ENCODE measurements around the gene GALNT17. TPM values are rescaled to one million over a fixed set of nuclear protein-coding genes. Genes with fewer than 3 reads are reported as not detected.
A peak's percentile ranks its signal among the peaks of the same experiment; 100 is the strongest.
"Not testable (repeated sequence)": the region's sequence is repeated elsewhere in the genome, so short reads cannot be mapped to it uniquely, and the experiment has no call there.

GALNT17 gene
- total and polyA plus RNA-seq, 2 experiments from 2014 or later = 2.3 to 4.6 TPM

DNA sequence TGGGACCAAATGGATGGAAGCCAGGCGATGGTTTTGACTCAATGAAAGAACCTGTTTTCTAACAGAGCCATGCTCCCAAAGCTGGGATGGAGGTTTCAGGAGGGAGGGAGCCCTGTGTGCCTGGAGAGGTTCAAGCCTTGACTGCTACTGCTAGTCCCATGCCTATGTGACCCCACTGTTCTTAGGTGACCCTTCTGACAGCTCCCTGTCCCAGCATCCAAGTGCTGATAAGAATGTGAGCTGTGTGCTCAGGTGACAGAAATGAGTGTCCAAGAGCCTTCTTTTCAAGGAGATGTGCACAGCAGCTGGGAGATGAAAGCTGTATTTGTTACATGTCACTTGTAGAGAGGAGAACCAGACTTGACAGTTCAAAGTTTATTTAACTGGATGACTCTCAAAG, 595.4 kb downstream of the GALNT17 start:
- no peaks in the 10 kb centered on the region for H3K36me3 ChIP-seq
- TF ChIP-seq, protein P1, sequence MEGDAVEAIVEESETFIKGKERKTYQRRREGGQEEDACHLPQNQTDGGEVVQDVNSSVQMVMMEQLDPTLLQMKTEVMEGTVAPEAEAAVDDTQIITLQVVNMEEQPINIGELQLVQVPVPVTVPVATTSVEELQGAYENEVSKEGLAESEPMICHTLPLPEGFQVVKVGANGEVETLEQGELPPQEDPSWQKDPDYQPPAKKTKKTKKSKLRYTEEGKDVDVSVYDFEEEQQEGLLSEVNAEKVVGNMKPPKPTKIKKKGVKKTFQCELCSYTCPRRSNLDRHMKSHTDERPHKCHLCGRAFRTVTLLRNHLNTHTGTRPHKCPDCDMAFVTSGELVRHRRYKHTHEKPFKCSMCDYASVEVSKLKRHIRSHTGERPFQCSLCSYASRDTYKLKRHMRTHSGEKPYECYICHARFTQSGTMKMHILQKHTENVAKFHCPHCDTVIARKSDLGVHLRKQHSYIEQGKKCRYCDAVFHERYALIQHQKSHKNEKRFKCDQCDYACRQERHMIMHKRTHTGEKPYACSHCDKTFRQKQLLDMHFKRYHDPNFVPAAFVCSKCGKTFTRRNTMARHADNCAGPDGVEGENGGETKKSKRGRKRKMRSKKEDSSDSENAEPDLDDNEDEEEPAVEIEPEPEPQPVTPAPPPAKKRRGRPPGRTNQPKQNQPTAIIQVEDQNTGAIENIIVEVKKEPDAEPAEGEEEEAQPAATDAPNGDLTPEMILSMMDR (IDR thresholded peaks at IDR 0.05; ENCODE audit: low read depth, low read length) = no peak
- DNase-seq (ENCODE audit: low read depth in 1 of 2, low spot score in 1 of 2) = peak in 1 of 2 donors; percentile 24
- H3K27ac ChIP-seq = no peak overlapping the region
- no peaks in the 10 kb centered on the region for H3K9me3 ChIP-seq (ENCODE audit: low read depth)
- H3K4me1 ChIP-seq (ENCODE audit: low read depth) = no peaks in the 10 kb centered on the region
- H3K27me3 ChIP-seq = no peaks in the 10 kb centered on the region
- no peak overlapping the region for H3K4me3 ChIP-seq

DNA sequence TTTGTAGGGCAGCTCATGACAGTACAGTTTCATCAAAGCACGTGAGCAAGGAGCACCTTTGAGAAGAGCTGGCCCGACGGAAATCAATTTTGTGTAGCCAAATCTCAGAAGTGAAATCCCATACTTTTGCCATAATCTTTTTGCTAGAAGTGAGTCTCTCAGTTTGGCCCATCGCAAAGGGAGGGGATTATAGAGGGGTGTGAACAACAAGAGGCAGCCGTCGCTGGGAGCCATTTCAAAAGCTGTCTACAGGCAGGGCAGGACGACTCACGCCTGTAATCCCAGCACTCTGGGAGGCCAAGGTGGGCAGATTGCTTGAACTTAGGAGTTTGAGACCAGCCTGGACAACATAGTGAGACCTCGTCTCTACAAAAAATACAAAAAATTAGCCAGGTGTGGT, 599.8 kb downstream of the GALNT17 start:
- Histone ChIP-seq H3K4me3 (no peak overlapping the region), H3K4me1 (ENCODE audit: low read depth) (no peaks in the 10 kb centered on the region), H3K36me3 (no peaks in the 10 kb centered on the region), H3K27ac (no peak overlapping the region), H3K27me3 (no peaks in the 10 kb centered on the region), H3K9me3 (ENCODE audit: low read depth) (no peaks in the 10 kb centered on the region)
- no peak for DNase-seq (ENCODE audit: low read depth in 1 of 2, low spot score in 1 of 2)
- TF ChIP-seq, protein P1 (IDR thresholded peaks at IDR 0.05; ENCODE audit: low read depth, low read length) = no peak

DNA sequence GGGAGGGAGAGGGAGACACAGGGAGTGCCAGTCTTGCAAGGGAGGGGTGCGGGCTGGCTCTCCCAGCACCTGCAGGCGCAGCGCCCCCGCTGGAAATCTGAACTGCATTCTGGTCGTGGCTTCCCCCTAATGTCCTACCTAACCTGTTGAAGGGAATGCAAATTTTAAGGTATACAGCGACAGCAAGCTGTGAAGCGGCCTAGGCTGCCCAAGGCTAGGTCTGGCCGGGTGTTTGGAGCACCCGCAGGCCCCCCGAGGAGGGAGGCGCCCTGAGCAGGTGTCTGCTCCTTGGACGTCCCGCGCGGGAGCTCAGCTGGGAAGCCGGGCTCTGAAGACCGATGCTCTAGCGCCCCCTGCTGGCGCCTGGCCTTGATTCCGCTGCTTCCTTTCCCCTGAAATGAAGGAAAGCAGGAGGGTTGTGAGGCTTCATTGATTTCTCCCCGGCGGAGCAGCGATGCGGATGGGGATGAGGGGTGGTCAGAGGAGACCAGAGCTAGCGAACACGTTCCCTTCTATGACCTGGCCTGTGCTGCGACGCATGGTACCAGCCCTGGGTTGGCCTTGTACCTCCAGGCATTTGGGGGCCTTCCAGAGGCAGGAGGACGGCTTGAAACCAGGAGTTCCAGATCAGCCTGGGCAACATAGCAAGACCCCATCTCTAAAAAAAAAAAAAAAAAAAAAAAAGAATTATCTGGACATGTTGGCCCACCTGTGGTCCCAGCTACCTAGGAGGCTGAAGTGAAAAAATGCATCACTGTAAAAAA, 601.3 kb downstream of the GALNT17 start:
- Histone ChIP-seq H3K4me1 (ENCODE audit: low read depth) (no peaks in the 10 kb centered on the region), H3K36me3 (no peaks in the 10 kb centered on the region), H3K27me3 (no peaks in the 10 kb centered on the region), H3K27ac (no peak overlapping the region), H3K9me3 (ENCODE audit: low read depth) (no peaks in the 10 kb centered on the region), H3K4me3 (no peak overlapping the region)
- TF ChIP-seq, protein P1 (IDR thresholded peaks at IDR 0.05; ENCODE audit: low read depth, low read length) = peak; percentile 89
- peak; percentile 73 to 96 for DNase-seq (ENCODE audit: low read depth in 1 of 2, low spot score in 1 of 2)

- TF ChIP-seq, protein P1 (IDR thresholded peaks at IDR 0.05; ENCODE audit: low read depth, low read length) = peak; percentile 89
- Histone ChIP-seq H3K4me3 (no peak overlapping the region), H3K4me1 (ENCODE audit: low read depth) (no peaks in the 10 kb centered on the region), H3K9me3 (ENCODE audit: low read depth) (no peaks in the 10 kb centered on the region), H3K27ac (no peak overlapping the region), H3K36me3 (no peaks in the 10 kb centered on the region), H3K27me3 (no peaks in the 10 kb centered on the region)
- DNase-seq (ENCODE audit: low read depth in 1 of 2, low spot score in 1 of 2) = peak; percentile 71 to 86
Observed at GRCh38 chr7:71735961-71736556, 604.1 kb downstream of the GALNT17 start.

DNA sequence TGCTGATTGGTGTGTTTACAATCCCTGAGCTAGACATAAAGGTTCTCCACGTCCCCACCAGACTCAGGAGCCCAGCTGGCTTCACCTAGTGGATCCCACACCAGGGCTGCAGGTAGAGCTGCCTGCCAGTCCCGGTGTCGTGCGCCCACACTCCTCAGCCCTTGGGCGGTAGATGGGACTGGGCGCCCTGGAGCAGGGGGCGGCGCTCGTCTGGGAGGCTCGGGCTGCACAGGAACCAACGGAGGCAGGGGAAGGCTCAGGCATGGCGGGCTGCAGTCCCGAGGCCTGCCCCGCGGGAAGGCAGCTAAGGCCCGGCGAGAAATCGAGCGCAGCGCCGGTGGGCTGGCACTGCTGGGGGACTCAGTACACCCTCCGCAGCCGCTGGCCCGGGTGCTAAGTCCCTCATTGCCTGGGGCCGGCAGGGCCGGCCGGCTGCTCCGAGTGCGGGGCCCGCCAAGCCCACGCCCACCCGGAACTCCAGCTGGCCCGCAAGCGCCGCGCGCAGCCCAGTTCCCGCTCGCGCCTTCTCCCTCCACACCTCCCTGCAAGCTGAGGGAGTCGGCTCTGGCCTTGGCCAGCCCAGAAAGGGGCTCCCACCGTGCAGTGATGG, 606.1 kb downstream of the GALNT17 start:
- not testable (repeated sequence) for H3K4me3 ChIP-seq; H3K9me3 ChIP-seq (ENCODE audit: low read depth); H3K27ac ChIP-seq; H3K36me3 ChIP-seq; DNase-seq (ENCODE audit: low read depth in 1 of 2, low spot score in 1 of 2); H3K27me3 ChIP-seq; H3K4me1 ChIP-seq (ENCODE audit: low read depth)
